Measurements from ENCODE around the gene MVB12A. TPM values are rescaled to one million over a fixed set of nuclear protein-coding genes. Genes with fewer than 3 reads are reported as not detected.

Gene MVB12A
- total RNA-seq, 4 donors from 2014 or later, result 42.8 to 87.9 (median 51.9) TPM

- H3K4me1 ChIP-seq, result peaks cover 0 to 17% (median 3%) of the 10 kb centered on the region in 4 donors
- TF ChIP-seq CTCF (IDR thresholded peaks at IDR 0.05) (no peak), EP300 (IDR thresholded peaks at IDR 0.05) (no peak), POLR2A (IDR thresholded peaks at IDR 0.05) (no peak)
- peaks cover 0 to 22% (median 0%) of the 10 kb centered on the region in 3 donors for H3K36me3 ChIP-seq
- DNase-seq (ENCODE audit: low spot score in 2 of 2), result no peak
- 10 to 18% methylated on average over 8 of the region's 8 CpGs for WGBS, 2 donors
- H3K27ac ChIP-seq, result peak overlapping the region; percentile 32 to 82 (median 70)
- peaks cover 0 to 11% of the 10 kb centered on the region in 2 donors for H3K27me3 ChIP-seq
- H3K4me3 ChIP-seq, result peak overlapping the region; percentile 38 to 91 (median 82)
- no peaks in the 10 kb centered on the region for H3K9me3 ChIP-seq
Observed at GRCh38 chr19:17419154-17419620, 660 bp upstream of the MVB12A start.

GRCh38 chr19:17420475-17420924, 653 bp downstream of the MVB12A start:
- Histone ChIP-seq H3K36me3 (peaks cover 0 to 22% (median 0%) of the 10 kb centered on the region in 3 donors), H3K9me3 (no peaks in the 10 kb centered on the region), H3K4me3 (peak overlapping the region; percentile 74 to 91 (median 82)), H3K27ac (peak overlapping the region in 2 of 4 donors; percentile 77 to 82), H3K27me3 (peaks cover 0 to under 1% of the 10 kb centered on the region in 2 donors), H3K4me1 (peaks cover 0 to 24% (median 3%) of the 10 kb centered on the region in 4 donors)
- TF ChIP-seq CTCF (IDR thresholded peaks at IDR 0.05) (no peak), POLR2A (IDR thresholded peaks at IDR 0.05) (no peak), EP300 (IDR thresholded peaks at IDR 0.05) (no peak)
- 5 to 6% methylated on average over 17 to 25 of the region's 25 CpGs for WGBS, 2 donors
- peak in 1 of 2 donors; percentile 12 for DNase-seq (ENCODE audit: low spot score in 2 of 2)

GRCh38 chr19:17421942-17422341, 2.1 kb downstream of the MVB12A start:
- no peak overlapping the region for H3K4me3 ChIP-seq
- TF ChIP-seq CTCF (IDR thresholded peaks at IDR 0.05) (no peak), EP300 (IDR thresholded peaks at IDR 0.05) (no peak), POLR2A (IDR thresholded peaks at IDR 0.05) (no peak)
- DNase-seq (ENCODE audit: low spot score in 2 of 2), result no peak
- H3K9me3 ChIP-seq, result no peaks in the 10 kb centered on the region
- H3K4me1 ChIP-seq, result peaks cover 0 to 24% (median 3%) of the 10 kb centered on the region in 4 donors
- H3K36me3 ChIP-seq, result peaks cover 0 to 22% (median 0%) of the 10 kb centered on the region in 3 donors
- WGBS, 2 donors, result 94 to 96% methylated on average over 4 of the region's 4 CpGs
- H3K27ac ChIP-seq, result no peak overlapping the region
- no peaks in the 10 kb centered on the region for H3K27me3 ChIP-seq

GRCh38 chr19:17423429-17424208, 3.8 kb downstream of the MVB12A start:
- Histone ChIP-seq H3K4me3 (no peak overlapping the region), H3K27me3 (no peaks in the 10 kb centered on the region), H3K27ac (no peak overlapping the region), H3K36me3 (peaks cover 0 to 22% (median 0%) of the 10 kb centered on the region in 3 donors), H3K4me1 (peaks cover 0 to 24% (median 3%) of the 10 kb centered on the region in 4 donors), H3K9me3 (no peaks in the 10 kb centered on the region)
- TF ChIP-seq POLR2A (IDR thresholded peaks at IDR 0.05), result no peak
- TF ChIP-seq EP300 (IDR thresholded peaks at IDR 0.05), result no peak
- no peak for TF ChIP-seq CTCF (IDR thresholded peaks at IDR 0.05)
- 88 to 94% methylated on average over 20 of the region's 20 CpGs for WGBS, 2 donors
- no peak for DNase-seq (ENCODE audit: low spot score in 2 of 2)

Data from tibial nerve (tissue), 4 donors.